Measurements from ENCODE around the gene ENAH.
A peak's percentile ranks its signal among the peaks of the same experiment; 100 is the strongest.
"Not testable (repeated sequence)": the region's sequence is repeated elsewhere in the genome, so short reads cannot be mapped to it uniquely, and the experiment has no call there.

ENAH gene

GRCh38 chr1:225642177-225642576 is 10.7 kb downstream of the ENAH start:
- DNase-seq: no peak

- no peak for DNase-seq
Measured at GRCh38 chr1:225638853-225639252, 14.1 kb downstream of the ENAH start.

- no peak for DNase-seq
Measured at GRCh38 chr1:225637651-225638199, 15.2 kb downstream of the ENAH start.

GRCh38 chr1:225636992-225637391 is 15.9 kb downstream of the ENAH start:
- not testable (repeated sequence) for DNase-seq

- no peak for DNase-seq
Measured at GRCh38 chr1:225635649-225636048, 17.3 kb downstream of the ENAH start.

- DNase-seq: not testable (repeated sequence)
Measured at GRCh38 chr1:225632836-225633235, 20.1 kb downstream of the ENAH start.

- peak in 1 of 3 experiments; percentile 36 for DNase-seq
Measured at GRCh38 chr1:225631021-225631663, 21.8 kb downstream of the ENAH start.

- no peak for DNase-seq
Measured at GRCh38 chr1:225629483-225629882, 23.4 kb downstream of the ENAH start.

GRCh38 chr1:225628794-225629193 is 24.1 kb downstream of the ENAH start:
- DNase-seq: not testable (repeated sequence)

GRCh38 chr1:225627304-225627947 is 25.5 kb downstream of the ENAH start:
- no peak for DNase-seq

GRCh38 chr1:225626698-225627097 is 26.2 kb downstream of the ENAH start:
- DNase-seq: no peak

GRCh38 chr1:225617956-225618355 is 35.0 kb downstream of the ENAH start:
- no peak for DNase-seq

GRCh38 chr1:225617479-225617878 is 35.4 kb downstream of the ENAH start:
- no peak for DNase-seq

- not testable (repeated sequence) for DNase-seq
Measured at GRCh38 chr1:225615403-225615790, 37.5 kb downstream of the ENAH start.

- no peak for DNase-seq
Measured at GRCh38 chr1:225613006-225613405, 39.9 kb downstream of the ENAH start.

- no peak for DNase-seq
Measured at GRCh38 chr1:225612287-225612686, 40.6 kb downstream of the ENAH start.

GRCh38 chr1:225611537-225612223 is 41.2 kb downstream of the ENAH start:
- no peak for DNase-seq

- DNase-seq: no peak
Measured at GRCh38 chr1:225610539-225610938, 42.4 kb downstream of the ENAH start.

GRCh38 chr1:225608014-225608796 is 44.7 kb downstream of the ENAH start:
- DNase-seq: no peak

- DNase-seq: peak in 1 of 3 experiments; percentile 4
Measured at GRCh38 chr1:225607355-225607754, 45.6 kb downstream of the ENAH start.

- DNase-seq: peak in 1 of 3 experiments; percentile 16
Measured at GRCh38 chr1:225603538-225604354, 49.2 kb downstream of the ENAH start.

GRCh38 chr1:225602590-225603206 is 50.2 kb downstream of the ENAH start:
- DNase-seq: no peak
